Activated CD8-positive, alpha-beta T cell treated with anti-CD3 and anti-CD28 coated beads for 36 hours (primary cell): Measurements from ENCODE around the gene P3R3URF. TPM values are rescaled to one million over a fixed set of nuclear protein-coding genes. Genes with fewer than 3 reads are reported as not detected.

Experiments
- ATAC-seq: fragments of 200-7000 bp; cut with Tn5 transposase; one replicate; pipeline ENCODE4 v1.10.0; 2021; ENCODE audit warnings: mild to moderate bottlenecking, moderate library complexity
- CTCF ChIA-PET: fragments of 350-600 bp; sonication (Branson Sonifier 250); formaldehyde crosslinking; loops from one replicate; lab custom pipeline; 2021; ENCODE audit warnings: antibody characterized with exemption; lab: Charles Lee
- POLR2A ChIA-PET: fragments of 350-600 bp; sonication (Branson Sonifier 250); formaldehyde crosslinking; loops from one replicate; lab custom pipeline; 2021; ENCODE audit warnings: antibody characterized with exemption; lab: Charles Lee
- DNase-seq: peaks from one replicate; pipeline ENCODE4 v3.0.0-alpha.2; 2020
- H3K27ac Mint-ChIP-seq: one replicate; pipeline ENCODE4 v1.8.0; 2021; ENCODE audit warnings: mild to moderate bottlenecking, mixed read lengths
- H3K27me3 Mint-ChIP-seq: one replicate; pipeline ENCODE4 v1.8.0; 2021; ENCODE audit warnings: mixed read lengths
- H3K36me3 Mint-ChIP-seq: one replicate; pipeline ENCODE4 v1.8.0; 2021; ENCODE audit warnings: low read depth, mixed read lengths
- H3K4me1 Mint-ChIP-seq: one replicate; pipeline ENCODE4 v1.8.0; 2021; ENCODE audit warnings: low read depth, mixed read lengths
- H3K4me3 Mint-ChIP-seq: one replicate; pipeline ENCODE4 v1.8.0; 2021; ENCODE audit warnings: mild to moderate bottlenecking, moderate library complexity, mixed read lengths
- H3K9me3 Mint-ChIP-seq: one replicate; pipeline ENCODE4 v1.8.0; 2021; ENCODE audit warnings: mixed read lengths
- intact Hi-C: fragments of 100-400 bp; cut with micrococcal nuclease; formaldehyde crosslinking; loops from one replicate; pipeline ENCODE4 v1.10.0; 2022
- total RNA-seq, 2 experiments: library from RNA; stranded (reverse); gene quantifications; one replicate each; pipeline ENCODE4 v1.2.3, GENCODE V29; 2021
- TF ChIP-seq, protein P1 (sequence below): fragments of 200-600 bp; IDR thresholded peaks from one replicate; pipeline ENCODE4 v1.8.0; 2022; ENCODE audit warnings: antibody characterized with exemption, mild to moderate bottlenecking

Gene P3R3URF
- total RNA-seq, 2 experiments from 2014 or later, result not detected

DNA sequence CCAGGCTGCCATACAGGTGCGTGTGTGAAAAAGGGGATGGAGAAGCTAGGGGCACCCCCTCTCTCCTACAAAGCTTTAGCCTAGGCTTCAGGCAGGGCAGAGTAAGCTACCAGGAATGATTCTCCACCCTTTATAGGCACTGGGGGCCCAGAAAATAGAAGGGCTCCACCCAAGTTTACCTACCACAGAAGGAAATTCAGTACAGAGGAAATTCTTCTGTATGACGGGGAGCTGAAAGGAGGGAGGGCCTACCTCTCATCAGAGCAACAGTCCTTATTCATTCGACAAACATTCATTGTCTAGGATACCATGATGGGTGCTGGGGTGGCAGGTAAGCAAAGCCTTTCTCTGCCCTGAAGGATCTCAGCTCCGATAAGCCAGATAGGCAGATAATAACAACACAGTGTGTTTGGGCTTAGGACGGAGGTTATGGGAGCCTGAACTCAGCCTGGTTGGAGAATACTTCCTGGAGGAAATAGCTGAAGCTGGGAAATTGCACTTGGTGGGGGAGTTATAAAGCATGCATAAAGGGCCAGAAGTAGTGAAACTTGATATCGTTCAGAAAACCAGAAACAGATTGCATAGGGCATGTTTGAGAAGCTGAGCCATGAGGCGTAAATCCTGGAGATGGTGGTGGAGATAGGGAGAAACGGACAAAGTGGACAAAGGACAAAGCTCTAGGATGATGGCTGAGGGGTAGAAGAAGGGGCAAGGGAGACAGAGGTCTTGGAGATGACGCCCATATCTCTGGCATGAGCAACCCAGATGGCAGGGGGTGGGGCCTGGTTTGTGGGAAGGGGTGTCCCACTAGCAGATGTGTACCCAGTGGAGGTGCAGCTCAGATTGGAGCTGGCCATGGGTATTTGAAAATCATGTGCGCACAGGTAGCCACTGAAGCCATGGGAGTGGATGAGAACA is 5.3 kb upstream of the P3R3URF start:
- Mint-ChIP-seq H3K9me3 (no peaks in the 10 kb centered on the region), H3K4me1 (peaks cover 22% of the 10 kb centered on the region), H3K36me3 (no peaks in the 10 kb centered on the region), H3K27me3 (no peaks in the 10 kb centered on the region), H3K27ac (no peak overlapping the region), H3K4me3 (no peak overlapping the region)
- TF ChIP-seq, protein P1, sequence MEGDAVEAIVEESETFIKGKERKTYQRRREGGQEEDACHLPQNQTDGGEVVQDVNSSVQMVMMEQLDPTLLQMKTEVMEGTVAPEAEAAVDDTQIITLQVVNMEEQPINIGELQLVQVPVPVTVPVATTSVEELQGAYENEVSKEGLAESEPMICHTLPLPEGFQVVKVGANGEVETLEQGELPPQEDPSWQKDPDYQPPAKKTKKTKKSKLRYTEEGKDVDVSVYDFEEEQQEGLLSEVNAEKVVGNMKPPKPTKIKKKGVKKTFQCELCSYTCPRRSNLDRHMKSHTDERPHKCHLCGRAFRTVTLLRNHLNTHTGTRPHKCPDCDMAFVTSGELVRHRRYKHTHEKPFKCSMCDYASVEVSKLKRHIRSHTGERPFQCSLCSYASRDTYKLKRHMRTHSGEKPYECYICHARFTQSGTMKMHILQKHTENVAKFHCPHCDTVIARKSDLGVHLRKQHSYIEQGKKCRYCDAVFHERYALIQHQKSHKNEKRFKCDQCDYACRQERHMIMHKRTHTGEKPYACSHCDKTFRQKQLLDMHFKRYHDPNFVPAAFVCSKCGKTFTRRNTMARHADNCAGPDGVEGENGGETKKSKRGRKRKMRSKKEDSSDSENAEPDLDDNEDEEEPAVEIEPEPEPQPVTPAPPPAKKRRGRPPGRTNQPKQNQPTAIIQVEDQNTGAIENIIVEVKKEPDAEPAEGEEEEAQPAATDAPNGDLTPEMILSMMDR, result no peak
- ATAC-seq (no peak), DNase-seq (no peak)
- ChIA-PET CTCF (interaction anchor here (0.7 to 8.9 kb wide), 14 partner anchors 9 to 145 kb away, joined by 3 to 55 read pairs (median 3); partner anchors contain the start of gene LURAP1), POLR2A (interaction anchor here (1.2 to 1.4 kb wide), 3 partner anchors 14 to 24 kb away, joined by 3 to 5 read pairs (median 3); no protein-coding TSS in a partner anchor)
- intact Hi-C loops, result no loop called here

DNA sequence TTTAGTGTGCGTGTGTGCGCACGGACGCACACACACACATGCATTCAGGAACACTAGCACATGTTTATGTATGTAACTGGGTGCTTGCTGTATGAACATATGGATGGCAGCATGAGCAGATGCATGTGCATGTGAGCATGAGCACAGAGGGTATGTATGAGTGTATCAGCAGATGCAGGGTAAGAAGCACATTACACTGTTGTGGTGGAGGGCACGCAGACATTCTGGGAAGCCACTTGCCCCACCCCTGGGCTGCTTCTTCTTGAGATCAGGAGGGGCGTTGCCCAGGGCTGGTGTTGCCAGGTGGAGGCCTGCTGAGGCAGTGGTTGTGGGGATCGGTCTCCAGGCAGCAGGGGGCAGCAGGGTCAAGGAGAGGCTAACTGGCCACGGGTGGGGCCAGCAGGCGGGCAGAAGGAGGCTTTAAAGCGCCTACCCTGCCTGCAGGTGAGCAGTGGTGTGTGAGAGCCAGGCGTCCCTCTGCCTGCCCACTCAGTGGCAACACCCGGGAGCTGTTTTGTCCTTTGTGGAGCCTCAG is 3.9 kb upstream of the P3R3URF start:
- Mint-ChIP-seq H3K4me1 (peaks cover 15% of the 10 kb centered on the region), H3K4me3 (no peak overlapping the region), H3K27ac (no peak overlapping the region), H3K27me3 (no peaks in the 10 kb centered on the region), H3K9me3 (no peaks in the 10 kb centered on the region), H3K36me3 (no peaks in the 10 kb centered on the region)
- intact Hi-C loops, result no loop called here
- ChIA-PET CTCF (interaction anchor here (0.7 to 8.9 kb wide), 13 partner anchors 10 to 143 kb away, joined by 3 to 55 read pairs (median 4); partner anchors contain the start of gene LURAP1), POLR2A (no interaction called here)
- TF ChIP-seq, protein P1, result no peak
- DNase-seq (peak; percentile 46), ATAC-seq (no peak)

DNA sequence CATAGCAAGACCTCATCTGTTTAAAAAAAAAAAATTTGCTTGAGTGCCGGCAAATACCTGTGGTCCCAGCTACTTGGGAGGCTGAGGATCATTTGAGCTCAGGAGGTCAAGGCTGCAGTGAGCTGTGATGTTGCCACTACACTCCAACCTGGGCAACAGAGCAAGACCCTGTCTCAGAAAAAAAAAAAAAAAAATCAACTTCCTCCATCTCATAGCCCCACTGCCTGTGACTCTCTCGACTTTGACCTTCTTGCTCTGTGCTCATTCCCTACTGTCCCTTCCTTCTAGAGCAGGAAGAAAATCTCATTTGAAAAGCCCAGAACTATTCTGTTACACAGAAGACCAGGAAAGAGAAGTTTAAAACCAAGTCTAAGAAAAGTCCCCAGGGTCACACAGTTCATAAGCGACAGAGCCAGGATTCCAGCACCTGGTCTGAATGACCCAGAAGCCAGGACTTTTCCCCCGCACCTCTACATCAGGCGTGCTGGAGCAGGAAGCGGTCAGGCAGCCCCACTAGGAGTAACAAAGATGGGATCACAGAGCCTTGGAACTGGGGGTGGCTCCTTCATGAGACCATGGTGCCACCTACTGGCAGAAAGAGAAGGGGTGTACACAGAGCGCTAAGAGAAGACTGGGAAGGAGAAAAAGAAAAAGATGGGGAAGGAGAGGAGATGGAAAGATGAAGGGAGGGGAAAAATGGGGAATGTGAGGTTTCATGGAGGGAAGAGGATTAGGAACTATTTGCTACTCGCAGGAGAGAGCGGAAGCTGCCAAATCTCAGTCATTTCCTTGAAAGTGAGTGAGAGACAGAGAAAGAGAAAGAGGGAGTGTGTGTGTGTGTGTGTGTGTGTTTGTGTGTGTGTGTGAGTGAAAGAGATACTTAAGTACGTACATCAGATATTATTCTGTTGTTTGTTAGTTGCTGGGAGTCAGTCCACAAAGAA is 3.1 kb upstream of the P3R3URF start:
- H3K36me3 Mint-ChIP-seq, result no peaks in the 10 kb centered on the region
- ChIA-PET POLR2A (interaction anchor here (0.7 kb wide), 1 partner anchor 143 kb away, joined by 4 read pairs; no protein-coding TSS in a partner anchor), CTCF (interaction anchor here (0.7 to 8.9 kb wide), 10 partner anchors 12 to 147 kb away, joined by 3 to 54 read pairs (median 3); partner anchors contain the start of gene LURAP1)
- no peaks in the 10 kb centered on the region for H3K9me3 Mint-ChIP-seq
- H3K4me3 Mint-ChIP-seq, result no peak overlapping the region
- intact Hi-C loops, result loop anchor here (1.0 kb wide), 1 partner anchor 142 kb away; no protein-coding TSS in a partner anchor
- H3K27me3 Mint-ChIP-seq, result no peaks in the 10 kb centered on the region
- no peak overlapping the region for H3K27ac Mint-ChIP-seq
- DNase-seq (peak; percentile 79), ATAC-seq (peak; percentile 77)
- peaks cover 7% of the 10 kb centered on the region for H3K4me1 Mint-ChIP-seq
- TF ChIP-seq, protein P1, result peak; percentile 95

DNA sequence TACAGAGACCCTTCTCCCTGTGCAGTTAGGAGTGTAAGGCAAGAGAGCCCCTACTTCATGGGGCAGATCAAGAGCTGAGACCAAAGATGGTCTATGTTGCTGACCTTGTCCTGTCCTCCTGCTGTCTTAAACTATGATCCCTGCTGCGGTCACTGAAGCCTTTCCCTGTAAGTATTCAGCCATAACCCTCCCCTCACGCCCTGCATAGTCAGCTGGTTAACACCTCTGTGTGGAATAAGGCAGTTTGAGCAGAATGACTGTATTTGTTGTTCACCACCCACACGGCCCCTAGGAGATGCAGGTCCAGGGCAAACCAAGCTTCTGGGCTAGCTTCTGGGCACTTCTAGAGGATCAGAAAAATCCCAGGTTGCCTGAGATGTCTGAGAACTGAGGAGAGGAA is 1.0 kb downstream of the P3R3URF start:
- CTCF ChIA-PET, result interaction anchor here (0.9 to 1.0 kb wide), 2 partner anchors 136 to 138 kb away, joined by 3 to 4 read pairs; no protein-coding TSS in a partner anchor
- ATAC-seq (peak; percentile 38), DNase-seq (peak; percentile 38)
- TF ChIP-seq, protein P1, result no peak
- POLR2A ChIA-PET, result no interaction called here
- intact Hi-C loops, result no loop called here
- no peaks in the 10 kb centered on the region for H3K36me3 Mint-ChIP-seq
- H3K4me3 Mint-ChIP-seq, result no peak overlapping the region
- no peak overlapping the region for H3K27ac Mint-ChIP-seq
- H3K27me3 Mint-ChIP-seq, result no peaks in the 10 kb centered on the region
- H3K4me1 Mint-ChIP-seq, result no peaks in the 10 kb centered on the region
- no peaks in the 10 kb centered on the region for H3K9me3 Mint-ChIP-seq
